Fibroblast of skin of right quadriceps (primary cell): ENCODE measurements around the gene ARHGEF16.
A peak's percentile ranks its signal among the peaks of the same experiment; 100 is the strongest.

Source experiments
- DNase-seq: peaks from one replicate; pipeline ENCODE4 v3.0.0-alpha.2; 2013

The ARHGEF16 gene

DNA sequence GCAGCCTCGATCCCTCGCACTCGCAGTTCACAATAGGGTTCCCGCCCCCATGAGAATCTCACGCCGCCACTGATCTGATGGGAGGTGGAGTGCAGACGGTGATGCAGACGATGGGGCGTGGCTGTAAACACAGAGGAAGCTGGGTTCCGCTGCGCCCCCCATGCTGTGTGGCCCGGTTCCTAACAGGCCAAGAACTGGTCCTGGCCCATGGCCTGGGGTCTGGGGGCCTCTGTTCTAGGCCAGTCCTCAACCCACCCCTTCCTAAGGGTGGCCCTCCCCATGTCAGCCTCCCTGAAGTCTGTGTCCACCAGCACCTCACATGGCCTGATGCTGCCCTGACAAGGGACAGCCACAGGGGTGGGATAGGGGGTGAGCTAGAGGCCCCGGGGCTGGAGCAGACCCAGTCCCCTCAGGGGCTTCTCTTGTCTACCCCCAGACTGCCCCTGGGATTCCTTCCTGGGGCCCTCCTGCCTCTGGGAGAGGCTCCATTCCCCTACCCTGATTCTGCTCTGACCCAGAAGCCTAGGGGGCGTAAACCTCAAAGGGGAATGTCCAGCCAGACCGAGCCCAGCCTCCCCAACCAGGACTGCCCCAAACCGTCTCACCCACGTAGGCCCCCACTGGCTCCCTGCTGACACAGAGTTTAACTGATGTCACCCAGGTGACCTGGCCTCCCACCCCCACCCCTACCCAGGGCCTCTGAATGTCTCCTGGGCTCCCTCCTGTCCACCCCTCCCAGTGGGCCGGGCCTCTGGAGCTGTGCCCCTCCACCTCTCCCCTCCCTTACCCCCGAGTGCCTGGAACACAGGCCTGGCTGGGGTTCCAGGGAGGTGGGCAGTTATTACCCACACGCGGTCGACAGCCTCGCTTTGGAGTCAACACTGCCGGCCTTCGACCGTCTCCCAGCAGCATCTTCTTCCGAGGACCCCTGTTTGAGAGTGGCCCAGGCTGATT lies 14.8 kb upstream of the ARHGEF16 start:
- DNase-seq = no peak

DNA sequence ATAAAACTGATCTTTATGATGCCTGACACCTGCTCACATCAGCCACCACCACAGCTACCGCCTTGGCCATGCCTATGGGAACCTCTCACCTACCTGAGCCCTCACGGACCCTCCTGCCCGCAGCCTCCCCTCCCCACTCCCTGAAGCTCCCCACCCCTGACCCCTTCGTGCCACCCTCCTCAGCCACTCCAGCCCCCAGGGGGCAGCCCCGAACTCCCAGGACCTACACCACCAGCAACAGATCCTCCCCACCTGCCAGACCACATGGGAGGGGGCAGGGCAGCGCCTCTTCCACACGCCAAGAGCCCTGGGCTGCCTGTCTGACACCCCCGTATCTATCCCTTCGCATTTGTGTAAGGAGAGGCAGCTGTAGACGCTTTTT lies 14.2 kb upstream of the ARHGEF16 start:
- DNase-seq = no peak

DNA sequence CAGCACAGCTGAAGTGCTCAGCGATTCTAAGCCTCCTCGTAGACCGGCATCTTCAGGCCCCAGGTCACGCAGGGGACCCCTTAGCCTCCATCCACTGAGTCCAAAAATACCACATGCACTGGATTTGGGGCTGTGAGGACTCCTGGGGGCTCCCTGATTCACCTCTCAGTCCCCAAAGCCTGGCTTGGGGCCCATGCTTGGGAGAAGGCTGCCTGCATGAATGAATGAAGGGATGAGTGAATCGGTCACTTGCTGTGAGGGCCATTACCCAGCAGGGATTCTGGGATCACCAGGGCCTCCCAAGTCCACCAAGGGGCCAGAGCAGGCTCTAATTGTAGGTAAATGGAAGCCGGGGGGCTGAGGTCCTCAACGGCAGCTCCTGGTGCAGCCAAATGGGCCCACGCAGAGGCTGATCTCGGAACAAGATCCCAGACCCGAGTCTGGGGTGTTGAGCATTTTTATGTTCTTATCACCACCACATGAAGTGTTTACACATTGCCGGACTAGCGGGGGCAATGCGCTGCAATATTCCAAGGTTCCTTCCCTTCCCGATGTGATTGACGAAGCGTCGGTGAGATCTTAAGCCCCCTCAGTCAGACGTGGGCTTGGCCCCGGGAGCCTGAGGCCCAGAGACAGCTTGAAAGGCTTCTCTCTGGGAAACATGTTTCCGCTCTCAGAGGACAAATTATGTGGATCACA lies 13.6 kb upstream of the ARHGEF16 start:
- no peak for DNase-seq

DNA sequence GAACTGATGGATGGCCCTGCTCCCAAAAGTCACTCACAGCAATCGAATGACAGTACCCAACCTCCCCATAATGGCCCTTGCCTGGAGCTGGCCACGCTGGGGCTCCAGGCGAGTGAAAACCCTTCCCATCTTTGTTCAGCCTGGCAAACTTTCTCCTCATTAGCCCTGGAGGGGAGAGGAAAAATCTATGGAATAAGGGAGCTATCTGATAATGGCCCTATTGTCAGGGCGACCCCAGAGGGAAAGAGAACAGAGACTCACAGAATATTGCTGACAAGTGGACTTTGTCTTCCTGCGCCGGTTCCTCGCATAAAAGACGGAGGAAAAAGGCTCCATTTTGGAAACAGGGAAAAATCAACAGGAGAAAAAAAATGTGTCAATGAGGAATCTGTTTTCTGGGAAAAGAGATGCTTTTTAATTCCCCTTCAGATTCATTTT lies 13.0 kb upstream of the ARHGEF16 start:
- no peak for DNase-seq

DNA sequence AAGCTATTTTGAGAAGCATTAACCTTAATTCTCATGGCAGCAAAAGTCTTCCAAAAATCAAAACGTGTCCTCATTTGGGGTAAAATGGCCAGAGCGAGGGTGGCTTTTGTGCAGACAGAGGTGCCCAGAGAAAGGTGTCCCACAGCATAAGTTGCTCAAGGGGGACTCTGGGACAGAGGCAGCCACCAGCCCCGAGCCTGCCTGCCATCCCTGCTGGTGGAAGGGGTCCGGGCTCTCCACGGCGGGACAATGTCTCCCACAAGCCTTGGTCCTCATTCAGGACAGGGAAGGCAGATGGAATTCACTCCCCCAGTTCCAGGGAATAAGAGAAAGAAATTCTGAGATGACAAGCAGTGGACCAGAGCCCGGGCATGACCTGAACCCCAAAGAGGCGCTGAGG lies 12.6 kb upstream of the ARHGEF16 start:
- DNase-seq = no peak

DNA sequence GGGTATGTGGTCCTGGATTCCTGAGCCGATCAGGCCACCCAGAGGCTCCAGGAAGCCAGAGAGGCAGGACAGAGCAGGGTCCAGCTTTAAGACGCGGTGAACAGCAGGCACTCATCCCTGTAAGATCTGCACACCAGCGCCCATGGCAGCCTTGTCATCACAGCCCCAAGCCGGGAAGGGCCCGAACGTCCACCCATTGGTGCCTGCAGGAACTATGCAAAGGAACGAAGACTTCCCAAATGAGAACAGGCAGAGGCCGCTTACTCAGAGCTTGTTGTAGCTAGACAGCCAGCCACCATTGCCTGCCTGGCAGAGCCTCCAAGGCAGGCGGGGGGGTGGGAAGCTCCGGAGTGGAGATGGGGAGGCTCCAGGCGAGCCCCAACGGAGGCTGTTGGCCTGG lies 12.1 kb upstream of the ARHGEF16 start:
- DNase-seq = no peak

DNA sequence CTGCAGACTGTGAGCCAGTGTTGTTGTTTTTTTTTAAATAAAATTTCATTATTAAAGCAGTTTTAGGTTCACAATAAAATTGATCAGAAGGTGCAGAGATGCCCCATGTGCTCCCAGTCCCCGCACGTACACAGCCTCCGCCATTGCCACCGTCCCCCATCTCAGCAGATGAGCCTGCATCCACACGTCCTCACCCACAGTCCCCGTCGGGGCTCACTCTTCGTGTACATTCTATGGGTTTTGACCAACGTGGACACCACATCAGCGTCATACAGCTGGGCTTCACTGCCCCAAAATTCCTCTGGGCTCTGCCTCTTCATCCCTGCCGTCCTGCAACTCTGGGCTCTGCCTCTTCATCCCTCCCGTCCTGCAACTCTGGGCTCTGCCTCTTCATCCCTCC lies 11.6 kb upstream of the ARHGEF16 start:
- DNase-seq = no peak

DNA sequence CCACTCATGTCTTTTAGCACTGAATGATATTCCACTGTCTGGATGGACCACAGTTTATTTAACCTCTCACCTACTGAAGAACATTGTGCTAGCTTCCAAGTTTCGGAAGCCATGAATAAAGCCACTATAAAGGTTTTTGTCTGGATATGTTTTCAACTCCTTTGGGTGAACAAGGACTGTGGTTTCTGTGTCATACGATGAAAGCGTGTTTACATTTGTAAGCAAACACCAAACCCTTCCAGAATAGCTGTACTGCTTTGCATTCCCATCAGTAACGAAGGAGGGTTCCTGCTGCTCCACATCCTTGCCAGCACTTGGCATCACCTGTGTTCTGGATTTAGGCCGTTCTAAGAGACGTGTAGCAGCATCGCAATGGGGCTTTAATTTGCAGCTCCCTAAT lies 10.7 kb upstream of the ARHGEF16 start:
- DNase-seq = no peak

DNA sequence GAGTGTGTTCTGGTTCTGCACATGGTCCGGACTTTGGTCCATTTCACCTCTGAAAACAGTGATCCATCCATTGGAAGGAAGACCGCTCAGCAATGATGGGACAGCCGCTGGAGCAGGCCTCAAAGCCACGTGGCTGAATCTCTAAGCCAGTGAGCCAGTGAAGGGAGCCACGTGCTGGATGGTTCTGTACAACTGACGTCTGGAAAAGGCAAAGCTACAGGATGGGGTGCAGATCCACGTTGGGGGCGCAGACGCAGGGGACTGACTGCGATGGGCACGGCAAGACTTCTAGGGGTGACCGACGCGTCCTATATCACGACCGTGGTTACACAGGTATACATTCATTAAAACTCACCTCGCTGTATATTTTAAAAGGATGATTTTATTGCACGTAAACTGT lies 10.2 kb upstream of the ARHGEF16 start:
- DNase-seq = no peak

DNA sequence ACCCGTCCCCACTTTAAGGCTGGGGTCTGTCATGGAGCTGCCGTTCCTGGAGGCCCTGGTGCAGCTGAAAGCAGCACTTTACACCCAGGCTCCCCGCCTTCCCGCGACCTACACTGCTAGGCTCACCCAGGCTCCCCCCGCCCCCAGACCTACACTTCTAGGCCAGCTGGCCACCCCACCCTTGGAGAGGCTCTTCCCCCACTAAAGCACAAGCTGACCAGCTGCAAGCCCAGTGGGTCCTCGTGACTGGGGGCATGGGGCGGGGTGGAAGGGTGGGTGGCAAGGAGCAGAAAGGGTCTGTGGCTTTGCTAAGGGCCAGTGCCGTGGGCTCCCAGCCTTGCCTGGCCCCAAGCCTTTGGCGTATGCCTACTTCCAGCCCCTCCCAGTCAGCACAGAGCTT lies 9.7 kb upstream of the ARHGEF16 start:
- DNase-seq = no peak

DNA sequence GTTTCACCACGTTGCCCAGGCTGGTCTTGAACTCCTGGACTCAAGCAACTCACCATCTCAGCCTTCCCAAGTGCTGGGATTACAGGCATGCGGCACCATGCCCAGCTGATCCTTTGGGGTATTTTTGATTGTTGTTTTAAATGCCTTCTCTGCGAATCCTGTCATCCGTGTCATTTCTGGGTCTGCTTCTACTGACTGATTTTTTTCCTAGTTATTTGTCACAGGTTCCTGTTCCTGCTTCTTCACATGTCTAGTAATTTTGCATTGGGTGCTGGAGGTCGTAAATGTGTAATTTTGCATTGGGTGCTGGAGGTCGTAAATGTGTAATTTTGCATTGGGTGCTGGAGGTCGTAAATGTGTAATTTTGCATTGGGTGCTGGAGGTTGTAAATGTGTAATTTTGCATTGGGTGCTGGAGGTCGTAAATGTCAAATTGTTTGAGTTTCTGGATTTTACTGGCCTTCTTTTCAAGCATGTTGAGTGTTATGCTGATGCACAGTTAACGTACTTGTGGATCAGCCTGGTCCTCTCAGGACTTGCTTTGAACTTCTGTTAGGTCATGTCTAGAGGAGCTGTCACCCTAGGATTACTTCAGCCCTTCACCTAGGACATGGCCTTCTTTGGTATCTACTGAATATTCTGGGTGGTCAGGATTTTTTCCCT lies 4.1 kb upstream of the ARHGEF16 start:
- no peak for DNase-seq

DNA sequence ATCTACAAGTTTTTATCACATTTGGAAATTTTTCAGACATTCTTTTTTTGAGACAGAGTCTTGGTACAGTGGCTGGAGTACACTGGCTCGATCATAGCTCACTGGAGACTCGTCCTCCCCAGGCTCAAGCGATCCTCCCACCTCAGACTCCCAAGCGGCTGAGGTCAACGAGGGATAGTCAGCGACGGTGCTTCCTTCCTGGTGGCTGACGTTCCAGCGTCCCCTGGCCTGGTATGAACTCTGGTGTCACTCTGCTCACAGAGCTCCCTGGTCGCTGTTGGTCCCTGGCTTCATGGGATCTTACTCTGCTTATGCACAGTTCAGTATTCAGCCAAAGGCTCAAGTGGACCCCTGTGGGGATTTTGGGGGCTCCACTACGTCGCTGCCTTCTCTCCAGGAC lies 3.5 kb upstream of the ARHGEF16 start:
- no peak for DNase-seq

DNA sequence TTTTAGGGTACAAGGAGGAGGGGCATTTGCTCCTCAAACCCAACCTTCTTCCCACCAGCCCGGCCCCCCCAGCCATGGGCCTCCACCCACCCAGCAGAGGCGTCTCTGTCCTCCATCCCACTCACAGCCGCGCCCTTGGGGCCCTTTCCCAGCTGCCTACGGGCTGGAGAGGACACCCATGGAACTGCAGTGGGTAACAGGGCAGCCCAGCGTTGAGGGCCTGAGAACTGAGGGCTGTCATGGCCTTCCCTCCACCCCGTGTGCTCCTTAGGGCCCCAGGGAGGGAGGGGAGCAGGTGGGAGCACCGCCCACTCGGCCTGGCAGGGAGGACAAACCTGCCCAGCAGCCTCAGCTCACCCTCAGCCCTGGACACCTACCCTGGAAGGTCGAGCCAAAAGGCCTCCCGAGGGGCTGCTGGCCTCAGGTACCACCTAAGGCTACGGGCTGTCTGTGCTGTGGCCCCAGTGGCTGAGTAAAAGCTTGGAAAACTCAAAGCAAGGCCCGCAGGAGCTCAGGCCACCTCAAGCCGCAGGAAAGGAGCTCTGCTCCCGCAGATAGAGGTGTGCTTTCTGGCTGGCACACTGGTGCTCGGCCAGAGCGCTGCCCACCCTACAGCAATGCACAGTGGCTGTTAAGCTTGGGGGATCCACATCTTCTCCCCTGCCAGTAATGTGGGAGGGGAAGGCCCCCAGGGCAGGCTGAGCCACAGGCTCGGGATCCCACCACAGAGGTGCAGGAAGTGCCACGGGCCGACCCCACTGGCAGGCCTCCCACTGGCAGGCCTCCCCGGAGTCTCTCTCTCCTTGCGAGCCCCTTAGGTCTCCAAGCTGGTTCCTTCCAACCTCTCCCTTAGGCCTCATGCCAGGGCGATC lies 2.2 kb upstream of the ARHGEF16 start:
- DNase-seq = no peak

DNA sequence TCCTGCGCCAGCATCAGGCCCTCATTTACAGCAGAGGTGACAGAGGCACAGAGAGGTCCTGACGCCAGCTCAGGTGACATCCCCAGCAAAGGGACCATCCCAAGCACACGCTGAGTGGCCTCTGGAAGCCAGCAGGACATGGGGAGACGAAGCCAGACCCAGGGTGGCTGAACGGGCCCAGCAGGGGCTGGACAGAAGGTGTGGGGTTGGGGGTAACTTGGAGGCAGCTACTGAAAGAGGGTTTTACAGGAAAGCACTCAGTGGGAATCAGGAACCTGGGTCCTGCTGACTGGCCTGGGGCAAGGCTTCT lies 1.6 kb upstream of the ARHGEF16 start:
- DNase-seq = no peak

DNA sequence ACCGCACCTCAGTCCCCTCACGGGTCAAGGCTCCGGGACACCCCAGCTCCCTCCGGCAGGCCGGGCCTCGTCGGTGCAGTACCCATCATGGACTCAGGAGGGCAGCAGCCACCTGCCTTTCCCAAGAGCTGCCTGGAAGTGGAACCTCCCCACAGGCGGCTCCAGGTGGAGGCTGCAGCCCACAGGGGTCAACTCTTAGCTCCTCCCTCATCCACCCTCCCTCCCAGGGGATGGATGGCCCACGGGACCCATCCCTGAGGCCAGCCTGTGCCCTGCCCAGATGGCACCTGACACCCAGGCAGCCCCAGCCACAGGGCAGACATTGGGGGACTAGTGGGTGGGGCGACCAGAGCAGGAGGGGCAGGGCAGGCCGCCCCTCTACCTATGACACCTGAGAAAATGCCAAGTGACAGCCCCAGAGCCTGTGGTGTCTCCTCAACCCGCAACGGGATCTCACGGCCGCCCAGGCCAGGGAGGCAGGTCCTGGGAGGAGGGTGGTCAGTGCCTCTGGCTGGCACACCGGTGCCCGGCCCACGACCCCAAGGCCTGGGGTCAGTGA lies 1.2 kb upstream of the ARHGEF16 start:
- DNase-seq = peak; percentile 40

DNA sequence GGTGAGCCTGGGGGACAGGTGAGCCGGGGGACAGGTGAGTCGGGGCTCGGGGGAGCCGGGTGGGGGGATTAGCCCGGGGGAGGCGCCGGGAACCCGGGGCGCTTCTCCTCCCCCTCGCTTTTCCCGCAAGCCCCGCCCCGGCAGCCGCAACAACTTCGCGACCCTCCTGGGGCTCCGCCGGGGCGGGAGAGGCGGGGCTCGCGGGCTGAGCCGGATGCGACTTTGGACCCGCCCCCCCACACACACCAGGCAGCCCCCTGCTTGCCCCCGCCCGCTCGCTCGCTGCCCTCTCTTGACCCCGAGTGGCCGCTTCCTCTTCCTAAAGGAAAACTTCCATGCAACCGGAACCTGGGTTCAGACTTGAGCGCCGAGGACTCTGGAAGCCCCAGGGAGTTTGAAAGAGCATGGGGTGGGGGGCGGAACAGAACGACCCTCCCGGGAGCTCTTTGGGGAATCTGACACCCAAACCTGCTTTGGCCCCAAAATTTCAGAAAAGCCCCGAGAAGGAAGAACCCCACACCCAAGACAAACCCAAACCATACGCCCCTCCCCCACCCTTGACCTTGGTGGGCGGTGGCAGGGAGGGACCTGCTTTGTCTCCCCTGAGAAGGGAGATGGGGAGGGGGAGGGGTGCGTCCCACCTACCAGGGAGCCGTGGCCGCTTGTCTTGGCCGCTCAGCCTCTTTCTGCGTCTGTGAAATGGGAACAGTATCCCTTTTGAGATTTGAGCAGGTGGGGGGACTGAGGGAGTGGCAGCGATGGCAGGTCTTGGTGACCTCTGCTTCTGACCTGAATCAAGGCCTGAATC lies 550 bp downstream of the ARHGEF16 start:
- no peak for DNase-seq

DNA sequence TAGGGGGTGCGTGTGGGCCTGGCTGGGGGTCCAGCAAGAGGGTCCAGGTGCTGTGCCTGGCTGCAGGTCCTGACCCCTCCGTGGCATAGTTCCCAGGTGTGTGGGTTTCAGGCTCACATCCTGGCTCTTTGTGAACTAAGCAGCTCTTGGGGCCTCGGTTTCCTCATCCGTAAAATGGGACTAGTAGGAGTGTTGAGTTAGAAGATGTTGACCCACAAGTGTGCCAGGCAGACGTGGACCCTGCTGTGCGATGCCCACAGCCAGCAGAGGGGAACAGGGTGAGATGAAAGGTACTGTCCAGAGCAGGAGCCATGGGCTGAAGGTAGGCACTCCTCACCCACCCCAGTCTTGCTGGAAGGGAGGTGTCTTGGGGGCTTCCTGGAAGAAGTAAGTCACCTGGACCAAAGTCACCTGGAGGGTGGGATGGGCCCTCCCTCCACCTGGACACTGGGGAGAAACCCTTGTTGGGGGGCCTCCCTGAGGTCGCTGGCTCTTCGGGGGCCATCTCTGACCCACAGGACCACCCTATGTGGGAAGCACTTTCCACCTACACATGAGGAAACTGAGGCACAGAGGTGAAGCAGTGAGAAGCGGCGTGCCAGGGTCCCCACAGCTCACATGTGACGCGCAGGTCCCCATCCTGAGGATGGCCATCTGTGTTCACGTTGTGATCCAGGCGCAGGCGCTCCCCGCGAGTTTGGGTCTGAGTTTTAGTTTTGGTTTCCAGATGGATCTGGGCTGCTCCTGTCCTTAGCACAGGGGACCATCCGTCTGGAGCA lies 1.4 kb downstream of the ARHGEF16 start:
- DNase-seq = no peak

DNA sequence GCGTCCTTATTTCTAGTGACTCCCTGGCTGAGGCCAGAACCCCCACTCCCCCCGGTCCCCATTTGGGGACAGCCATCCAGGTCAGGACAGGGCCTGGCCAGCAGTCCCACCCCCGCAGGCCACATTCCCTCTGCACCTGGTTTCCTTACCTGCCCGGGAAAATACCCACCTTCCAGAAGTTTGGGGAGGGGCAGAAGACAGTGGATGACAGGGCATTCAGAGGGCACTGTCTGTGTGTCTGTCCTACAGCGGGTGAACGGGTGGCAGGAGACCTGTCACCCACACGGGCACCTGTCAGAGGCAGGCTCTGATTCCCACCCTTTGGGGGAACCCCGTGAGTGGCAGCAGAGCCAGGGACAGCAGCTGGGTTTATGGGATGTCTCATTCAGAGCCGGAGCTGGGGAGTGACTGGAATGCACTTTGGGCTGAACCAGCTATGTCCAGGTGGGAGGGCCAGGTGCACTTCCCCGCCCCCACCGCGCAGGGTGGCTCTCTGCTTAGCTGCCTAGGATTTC lies 2.0 kb downstream of the ARHGEF16 start:
- no peak for DNase-seq

DNA sequence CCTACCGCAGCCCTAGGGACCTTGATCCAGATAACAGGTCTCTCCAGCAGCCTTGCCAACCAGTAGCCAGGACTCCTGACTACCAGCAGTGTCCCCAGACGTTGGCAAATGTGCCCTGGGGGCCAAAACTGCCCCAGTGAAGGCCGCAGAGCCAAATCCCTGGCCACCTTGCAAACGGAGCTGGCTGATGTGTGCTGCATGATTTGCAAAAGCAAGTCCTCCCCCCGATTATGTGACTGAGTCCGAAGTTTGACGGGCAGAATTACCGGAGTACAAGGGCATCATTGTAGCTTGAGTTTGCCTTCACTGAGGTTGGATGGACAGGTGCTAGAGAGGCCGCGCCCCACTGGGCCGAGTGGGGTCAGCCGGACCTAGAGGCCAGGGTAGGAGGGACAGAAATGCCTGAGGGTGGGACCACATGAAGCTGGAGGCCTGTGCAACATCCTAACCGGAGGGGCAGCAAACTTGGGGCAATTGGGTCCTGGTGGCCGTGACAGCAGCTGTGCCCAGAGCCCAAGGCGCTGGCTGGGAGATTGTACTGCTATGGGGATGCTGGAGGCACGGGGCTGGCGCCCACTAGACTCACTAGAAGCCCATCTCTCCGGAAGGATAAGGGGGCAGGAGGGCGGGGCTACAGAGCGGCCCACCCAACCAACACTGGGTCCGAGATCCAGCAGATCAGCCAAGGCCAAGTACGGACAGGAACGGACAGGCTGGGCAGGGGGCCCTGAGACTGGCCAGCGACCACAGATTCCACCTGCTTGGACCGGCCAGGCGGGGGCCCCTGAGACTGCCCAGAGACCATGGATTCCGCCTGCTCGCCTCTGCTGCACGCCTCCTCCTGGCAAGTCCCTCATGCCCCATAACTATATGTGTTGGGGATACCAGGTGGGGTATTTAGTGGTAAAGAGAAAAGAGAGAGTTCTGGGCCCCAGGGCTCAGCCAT lies 2.8 kb downstream of the ARHGEF16 start:
- DNase-seq = no peak
